ENCODE data around the gene NPLOC4.
A peak's percentile ranks its signal among the peaks of the same experiment; 100 is the strongest.

The NPLOC4 gene

GRCh38 chr17:81509207-81509971 lies 127.5 kb downstream of the NPLOC4 start:
- no peak for FAIRE-seq
- no peak for TF ChIP-seq PAX5 (IDR thresholded peaks at IDR 0.05; ENCODE audit: insufficient read depth, low read length, severe bottlenecking)
- peak; percentile 78 for TF ChIP-seq POLR2AphosphoS5 (IDR thresholded peaks at IDR 0.05; ENCODE audit: low read depth, low read length)
- peak; percentile 81 for TF ChIP-seq POLR2A (IDR thresholded peaks at IDR 0.05; ENCODE audit: low read depth, low read length)
- no peak for TF ChIP-seq SPI1 (IDR thresholded peaks at IDR 0.05; ENCODE audit: low read depth, low read length)
- TF ChIP-seq TAF1 (IDR thresholded peaks at IDR 0.05; ENCODE audit: low read depth, low read length): 0 out of 2 replicates have a peak, but pooled peaks have one; percentile 4
- TF ChIP-seq POU2F2 (IDR thresholded peaks at IDR 0.05; ENCODE audit: low read depth, low read length): peak; percentile 84; the same call in 1 of the 2 replicates
- no peak for DNase-seq (ENCODE audit: insufficient read length, low spot score)

DNA sequence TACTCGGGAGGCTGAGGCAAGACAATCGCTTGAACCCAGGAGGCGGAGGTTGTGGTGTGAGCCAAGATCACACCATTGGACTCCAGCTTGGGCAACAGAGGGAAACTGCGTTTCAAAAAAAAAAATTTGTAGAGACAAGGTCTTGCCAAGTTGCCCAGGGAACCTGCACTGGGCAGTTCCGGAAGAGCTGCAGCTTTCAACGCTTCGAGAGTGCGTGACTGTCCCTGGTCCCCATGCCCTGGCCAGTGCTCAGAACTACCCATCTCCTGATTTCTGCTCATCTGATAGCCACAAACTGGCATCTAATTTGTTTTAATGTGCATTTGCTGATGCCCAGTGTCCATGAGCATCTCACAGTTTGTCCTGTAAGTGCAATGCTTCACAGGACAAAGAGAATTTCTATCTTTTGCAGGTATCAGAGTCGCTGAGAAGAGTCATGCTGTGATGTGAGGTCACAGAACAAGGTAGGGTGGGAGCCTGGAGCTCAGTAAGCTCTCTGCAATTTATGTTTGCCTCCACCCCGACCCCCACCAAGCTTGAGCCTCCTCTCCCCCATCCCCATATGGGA lies 128.2 kb downstream of the NPLOC4 start:
- TF ChIP-seq POLR2AphosphoS5 (IDR thresholded peaks at IDR 0.05; ENCODE audit: low read depth, low read length) (peak; percentile 74), SPI1 (IDR thresholded peaks at IDR 0.05; ENCODE audit: low read depth, low read length) (no peak), POLR2A (IDR thresholded peaks at IDR 0.05; ENCODE audit: low read depth, low read length) (peak; percentile 74), TAF1 (IDR thresholded peaks at IDR 0.05; ENCODE audit: low read depth, low read length) (no peak), POU2F2 (IDR thresholded peaks at IDR 0.05; ENCODE audit: low read depth, low read length) (peak; percentile 50; the same call in 1 of the 2 replicates), PAX5 (IDR thresholded peaks at IDR 0.05; ENCODE audit: insufficient read depth, low read length, severe bottlenecking) (no peak)
- DNase-seq (ENCODE audit: insufficient read length, low spot score): no peak
- FAIRE-seq: peak; percentile 50

All from GM12891 (cell line).